Activated CD4-positive, alpha-beta T cell treated with anti-CD3 and anti-CD28 coated beads for 36 hours (primary cell): Measurements from ENCODE around the gene QRFPR. TPM values are rescaled to one million over a fixed set of nuclear protein-coding genes. Genes with fewer than 3 reads are reported as not detected.
"Not testable (repeated sequence)": the region's sequence is repeated elsewhere in the genome, so short reads cannot be mapped to it uniquely, and the experiment has no call there.

ENCODE experiments used
- ATAC-seq: fragments of 200-7000 bp; cut with Tn5 transposase; one replicate; pipeline ENCODE4 v1.10.0; 2021; ENCODE audit warnings: mild to moderate bottlenecking, moderate library complexity
- CTCF ChIA-PET: fragments of 350-600 bp; sonication (Branson Sonifier 250); formaldehyde crosslinking; loops from one replicate; lab custom pipeline; 2021; ENCODE audit warnings: antibody characterized with exemption; lab: Charles Lee
- POLR2A ChIA-PET: fragments of 350-600 bp; sonication (Branson Sonifier 250); formaldehyde crosslinking; loops from one replicate; lab custom pipeline; 2021; ENCODE audit warnings: antibody characterized with exemption, inconsistent platforms; lab: Charles Lee
- DNase-seq: peaks from one replicate; pipeline ENCODE4 v3.0.0-alpha.2; 2020
- H3K27ac Mint-ChIP-seq: one replicate; pipeline ENCODE4 v1.8.0; 2021; ENCODE audit warnings: mixed read lengths
- H3K27me3 Mint-ChIP-seq: one replicate; pipeline ENCODE4 v1.8.0; 2021; ENCODE audit warnings: mixed read lengths
- H3K36me3 Mint-ChIP-seq: one replicate; pipeline ENCODE4 v1.8.0; 2021; ENCODE audit warnings: low read depth, mixed read lengths
- H3K4me1 Mint-ChIP-seq: one replicate; pipeline ENCODE4 v1.8.0; 2021; ENCODE audit warnings: mixed read lengths
- H3K4me3 Mint-ChIP-seq: one replicate; pipeline ENCODE4 v1.8.0; 2021; ENCODE audit warnings: mild to moderate bottlenecking, moderate library complexity, mixed read lengths
- H3K9me3 Mint-ChIP-seq: one replicate; pipeline ENCODE4 v1.8.0; 2021; ENCODE audit warnings: low read depth, mixed read lengths
- intact Hi-C, 2 experiments: fragments of 100-400 bp; cut with DNase I in 1 of 2; cut with micrococcal nuclease in 1 of 2; formaldehyde crosslinking; loops; one replicate each; pipeline versions ENCODE4 v1.14.2 to v1.15.1; 2022 to 2024; cut with DNase I, micrococcal nuclease
- total RNA-seq, 2 experiments: library from RNA; stranded (reverse); gene quantifications; one replicate each; pipeline ENCODE4 v1.2.3, GENCODE V29; 2021

QRFPR gene
- not detected for total RNA-seq

DNA sequence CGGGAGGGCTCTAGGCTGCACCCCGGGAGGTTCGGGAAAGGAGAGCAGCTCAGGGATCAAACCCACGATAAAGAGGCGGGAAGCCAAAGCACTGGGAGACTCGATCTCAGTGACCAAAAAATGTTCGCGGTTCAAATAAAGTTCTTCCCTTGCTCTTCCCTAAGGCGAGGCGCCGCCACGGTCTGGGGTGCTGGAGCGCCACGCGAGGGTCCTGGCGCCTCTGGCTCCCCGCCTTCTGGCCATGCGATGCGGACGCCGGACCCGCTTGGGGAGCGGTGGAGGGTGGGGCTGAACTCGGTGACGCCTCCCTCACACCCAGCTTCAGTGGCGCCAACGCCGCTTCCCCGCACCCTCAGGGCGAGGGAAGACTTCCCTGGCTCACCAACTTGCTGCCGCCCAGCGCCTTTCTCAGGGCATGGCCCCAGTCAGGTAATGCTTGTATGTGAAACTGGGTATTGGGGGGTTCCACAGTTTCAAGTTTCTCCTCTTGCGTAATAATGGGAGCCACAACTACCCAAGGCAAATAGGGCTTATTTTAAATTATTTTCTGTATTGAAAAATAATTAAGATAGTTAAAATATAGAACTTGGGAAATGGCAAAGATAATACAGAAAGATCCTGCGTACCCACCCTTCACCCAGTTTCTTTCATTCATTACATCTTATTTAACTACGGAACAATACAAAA lies at the start of gene QRFPR:
QRFPR (minus strand) TSS at position 243 of the 687 bp plus-strand sequence. CDS start 371 bp downstream, outside the sequence.
- Mint-ChIP-seq H3K27me3 (peaks cover 61% of the 10 kb centered on the region), H3K4me3 (peak within 1 kb of the TSS; percentile 45), H3K36me3 (no peaks in the 10 kb centered on the region), H3K4me1 (peaks cover 6% of the 10 kb centered on the region), H3K9me3 (no peaks in the 10 kb centered on the region), H3K27ac (no peak within 1 kb of the TSS)
- peak; percentile 24 for DNase-seq
- CTCF ChIA-PET, result interaction anchor here (1.2 to 1.6 kb wide), 2 partner anchors 23 to 188 kb away, joined by 3 to 5 read pairs; no protein-coding TSS in a partner anchor
- POLR2A ChIA-PET, result no interaction called here
- intact Hi-C loops, result no loop called here
- ATAC-seq, result peak; percentile 68

DNA sequence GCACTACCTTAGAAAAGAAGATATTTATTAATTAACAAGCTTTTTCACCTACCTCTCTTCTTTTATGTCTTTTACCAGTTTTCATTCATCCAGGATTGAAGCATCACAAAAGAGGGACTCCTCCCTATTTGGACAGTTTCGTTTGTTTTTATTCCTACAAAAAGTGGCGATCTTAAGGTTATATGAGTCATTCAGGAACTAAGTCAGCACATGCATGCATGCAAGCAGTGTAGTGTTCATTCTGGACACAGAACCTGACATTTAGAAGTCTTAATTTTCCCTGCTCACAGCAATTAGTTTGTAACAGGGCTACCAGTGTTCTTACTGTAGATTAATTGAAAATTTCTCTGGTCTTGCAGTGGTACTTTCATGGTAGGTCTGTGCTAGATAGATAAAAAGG lies 47.9 kb upstream of the QRFPR start:
- no peaks in the 10 kb centered on the region for H3K9me3 Mint-ChIP-seq
- CTCF ChIA-PET, result interaction anchor here (0.7 kb wide), 1 partner anchor 17 kb away, joined by 3 read pairs; no protein-coding TSS in a partner anchor

DNA sequence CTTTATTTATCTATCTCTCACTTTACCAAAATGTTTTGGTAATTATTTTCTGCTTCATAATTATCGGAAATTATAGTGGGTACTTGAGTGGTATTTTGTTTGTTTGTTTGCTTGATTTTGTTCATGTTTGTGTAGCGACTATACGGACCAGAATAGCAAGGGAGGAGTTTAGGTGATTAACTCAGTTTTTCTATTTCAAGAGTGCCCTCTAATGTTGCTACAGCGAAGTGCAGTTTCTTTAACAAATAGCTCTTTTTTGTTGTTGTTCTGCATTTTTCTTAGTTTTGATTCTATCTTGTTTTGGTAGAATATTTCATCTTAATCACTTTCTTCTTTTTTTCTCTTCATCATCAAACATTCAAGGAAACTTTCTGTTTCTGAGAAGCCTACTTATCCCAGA lies 40.8 kb upstream of the QRFPR start:
- ChIA-PET POLR2A (no interaction called here), CTCF (no interaction called here)
- H3K27me3 Mint-ChIP-seq, result no peaks in the 10 kb centered on the region
- ATAC-seq (no peak), DNase-seq (no peak)
- H3K27ac Mint-ChIP-seq, result no peak overlapping the region
- no peaks in the 10 kb centered on the region for H3K9me3 Mint-ChIP-seq
- intact Hi-C loops, result no loop called here
- no peak overlapping the region for H3K4me3 Mint-ChIP-seq
- H3K36me3 Mint-ChIP-seq, result no peaks in the 10 kb centered on the region
- H3K4me1 Mint-ChIP-seq, result no peaks in the 10 kb centered on the region

More for the DNA sequence above, 47.9 kb upstream of the QRFPR start:
- POLR2A ChIA-PET, result no interaction called here
- H3K4me1 Mint-ChIP-seq, result no peaks in the 10 kb centered on the region
- no peak overlapping the region for H3K4me3 Mint-ChIP-seq
- no peaks in the 10 kb centered on the region for H3K27me3 Mint-ChIP-seq
- no peak for ATAC-seq
- no peak for DNase-seq
- intact Hi-C loops, result no loop called here
- H3K36me3 Mint-ChIP-seq, result no peaks in the 10 kb centered on the region
- H3K27ac Mint-ChIP-seq, result no peak overlapping the region

DNA sequence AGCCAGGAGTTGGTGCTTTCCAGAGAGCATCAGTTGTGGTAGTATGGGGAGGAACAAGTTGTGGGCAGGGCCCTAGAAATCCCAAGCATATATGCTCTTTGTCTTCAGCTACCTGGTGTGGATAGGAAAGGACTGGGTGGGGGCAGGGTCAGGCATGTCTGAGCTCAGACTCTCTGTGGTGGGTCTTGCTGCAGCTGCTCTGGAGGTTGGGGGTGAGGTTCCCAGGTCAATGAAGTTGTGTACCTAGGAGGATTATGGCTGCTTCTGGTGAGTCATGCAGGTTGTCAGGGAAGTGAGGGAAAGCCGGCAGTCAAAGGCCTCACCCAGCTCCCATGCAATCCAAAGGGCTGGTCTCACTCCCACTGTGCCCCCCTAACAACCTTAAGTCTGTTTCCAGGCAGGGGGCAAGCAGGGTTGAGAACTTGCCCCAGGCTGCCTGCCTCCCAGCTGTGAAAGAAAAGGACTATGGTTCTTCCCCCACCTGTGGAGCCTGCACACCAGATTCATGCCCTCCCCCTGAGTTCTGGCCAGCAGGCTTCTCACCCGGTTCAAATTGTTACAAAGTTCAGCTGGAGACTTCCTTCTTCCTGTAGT lies 30.4 kb upstream of the QRFPR start:
- ATAC-seq, result no peak
- no peaks in the 10 kb centered on the region for H3K4me1 Mint-ChIP-seq
- POLR2A ChIA-PET, result no interaction called here

DNA sequence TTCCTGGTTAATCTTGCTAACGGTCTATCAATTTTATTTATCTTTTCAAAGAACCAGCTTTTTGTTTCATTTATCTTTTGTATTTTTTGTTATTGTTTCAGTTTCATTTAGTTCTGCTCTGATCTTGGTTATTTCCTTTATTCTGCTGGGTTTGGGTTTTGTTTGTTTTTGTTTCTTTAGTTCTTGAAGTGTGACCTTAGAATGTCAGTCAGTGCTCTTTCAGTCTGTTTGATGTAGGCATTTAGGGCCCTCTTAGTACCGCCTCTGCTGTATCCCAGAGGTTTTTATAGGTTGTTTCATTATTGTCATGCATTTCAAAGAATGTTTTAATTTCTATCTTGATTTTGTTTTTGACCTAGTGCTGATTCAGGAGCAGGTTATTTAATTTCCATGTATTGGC lies 27.7 kb upstream of the QRFPR start:
- CTCF ChIA-PET, intact Hi-C loops, ATAC-seq, H3K4me1 Mint-ChIP-seq, POLR2A ChIA-PET, H3K4me3 Mint-ChIP-seq, H3K27ac Mint-ChIP-seq, H3K9me3 Mint-ChIP-seq, H3K36me3 Mint-ChIP-seq, DNase-seq: not testable (repeated sequence)
- H3K27me3 Mint-ChIP-seq, result peaks cover 34% of the 10 kb centered on the region

More for the DNA sequence above, 30.4 kb upstream of the QRFPR start:
- Mint-ChIP-seq H3K27me3 (peaks cover 40% of the 10 kb centered on the region), H3K9me3 (peaks cover 5% of the 10 kb centered on the region), H3K4me3 (no peak overlapping the region), H3K36me3 (no peaks in the 10 kb centered on the region), H3K27ac (no peak overlapping the region)
- CTCF ChIA-PET, result no interaction called here
- no peak for DNase-seq
- intact Hi-C loops, result loop anchor here in 1 of 2 experiments (5.0 kb wide), 1 partner anchor 86 kb away; no protein-coding TSS in a partner anchor

DNA sequence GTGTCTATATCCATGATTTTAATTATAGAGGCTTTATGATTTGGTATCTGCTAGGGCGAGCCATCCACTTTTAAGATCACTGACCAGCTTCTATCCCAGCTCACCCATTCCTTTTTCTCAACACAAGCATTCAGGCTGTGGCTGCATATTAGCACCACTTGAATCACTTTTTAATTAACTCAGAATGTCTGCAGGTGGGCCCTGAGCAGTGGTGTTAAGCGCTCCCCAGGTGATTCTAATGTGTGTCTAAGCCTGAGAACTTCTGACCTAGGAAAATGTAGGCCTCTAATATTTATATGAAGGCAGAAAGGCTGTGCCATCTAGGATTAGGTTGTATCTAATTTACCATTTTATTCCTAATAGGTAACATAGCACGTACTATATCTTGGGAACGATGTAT lies 19.8 kb upstream of the QRFPR start:
- Mint-ChIP-seq H3K27me3 (peaks cover 2% of the 10 kb centered on the region), H3K36me3 (no peaks in the 10 kb centered on the region), H3K4me1 (no peaks in the 10 kb centered on the region), H3K9me3 (no peaks in the 10 kb centered on the region), H3K27ac (no peak overlapping the region), H3K4me3 (no peak overlapping the region)
- ChIA-PET POLR2A (no interaction called here), CTCF (no interaction called here)
- intact Hi-C loops, result no loop called here
- DNase-seq, result no peak
- no peak for ATAC-seq

DNA sequence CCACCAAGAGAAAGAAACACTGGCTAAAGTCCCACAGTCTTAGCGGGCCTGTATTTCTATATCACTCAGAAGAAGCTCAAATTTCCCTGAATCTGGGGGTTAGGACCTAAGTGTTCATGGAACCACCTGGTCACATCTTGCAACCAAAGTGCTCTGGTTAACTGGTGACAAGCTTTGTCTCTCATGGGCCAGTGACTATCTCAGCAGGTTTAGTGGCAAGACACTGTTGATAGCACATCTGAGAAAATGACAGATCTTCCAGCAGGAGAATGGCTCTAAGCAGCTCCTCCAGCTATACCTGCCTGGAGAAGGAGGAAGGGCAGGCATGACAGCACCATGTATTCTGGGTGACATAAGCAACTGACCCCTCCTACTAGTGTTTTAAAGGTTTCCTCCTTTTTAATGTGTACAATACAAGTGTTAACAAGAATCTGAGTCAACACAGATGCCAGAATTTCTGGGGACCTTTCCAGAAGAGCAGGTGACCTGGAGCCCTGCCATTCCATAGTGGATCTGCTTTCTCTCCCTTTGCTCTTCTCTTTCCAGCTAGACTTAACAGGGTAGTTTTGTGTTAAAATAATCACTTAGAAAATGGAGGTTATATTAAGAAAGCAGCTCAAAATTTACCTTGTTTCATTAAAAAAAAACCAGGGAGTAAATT lies 17.3 kb upstream of the QRFPR start:
- Mint-ChIP-seq H3K4me3 (no peak overlapping the region), H3K36me3 (no peaks in the 10 kb centered on the region), H3K27me3 (peaks cover 3% of the 10 kb centered on the region), H3K27ac (no peak overlapping the region), H3K9me3 (no peaks in the 10 kb centered on the region), H3K4me1 (no peaks in the 10 kb centered on the region)
- DNase-seq (no peak), ATAC-seq (no peak)
- CTCF ChIA-PET, result interaction anchor here (0.6 to 1.4 kb wide), 4 partner anchors 8 to 1586 kb away, joined by 3 to 6 read pairs (median 3); no protein-coding TSS in a partner anchor
- intact Hi-C loops, result no loop called here
- POLR2A ChIA-PET, result no interaction called here

DNA sequence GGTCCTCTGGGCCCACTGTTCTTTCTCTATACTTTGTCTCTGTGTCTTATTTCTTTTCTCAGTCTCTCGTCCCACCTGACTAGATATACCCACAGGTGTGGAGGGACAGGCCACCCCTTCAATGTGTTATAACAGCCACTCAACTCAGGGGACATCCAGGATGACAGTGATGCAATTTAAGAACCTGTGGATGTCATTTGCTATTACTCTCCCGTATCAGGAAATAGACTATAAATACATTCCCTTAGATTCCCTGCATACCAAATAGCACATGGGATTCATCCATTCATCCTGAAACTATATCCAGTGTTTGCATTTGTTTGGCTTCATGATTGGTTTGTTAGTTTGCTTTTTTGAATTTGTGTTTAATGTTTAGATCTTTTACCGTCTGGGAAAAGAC lies 16.6 kb upstream of the QRFPR start:
- no peak overlapping the region for H3K4me3 Mint-ChIP-seq
- H3K36me3 Mint-ChIP-seq, result no peaks in the 10 kb centered on the region
- DNase-seq, result no peak
- H3K27ac Mint-ChIP-seq, result no peak overlapping the region
- no peaks in the 10 kb centered on the region for H3K9me3 Mint-ChIP-seq
- ChIA-PET CTCF (interaction anchor here (0.7 kb wide), 1 partner anchor 1585 kb away, joined by 3 read pairs; no protein-coding TSS in a partner anchor), POLR2A (no interaction called here)
- ATAC-seq, result no peak
- intact Hi-C loops, result no loop called here
- H3K27me3 Mint-ChIP-seq, result peaks cover 4% of the 10 kb centered on the region
- H3K4me1 Mint-ChIP-seq, result no peaks in the 10 kb centered on the region

DNA sequence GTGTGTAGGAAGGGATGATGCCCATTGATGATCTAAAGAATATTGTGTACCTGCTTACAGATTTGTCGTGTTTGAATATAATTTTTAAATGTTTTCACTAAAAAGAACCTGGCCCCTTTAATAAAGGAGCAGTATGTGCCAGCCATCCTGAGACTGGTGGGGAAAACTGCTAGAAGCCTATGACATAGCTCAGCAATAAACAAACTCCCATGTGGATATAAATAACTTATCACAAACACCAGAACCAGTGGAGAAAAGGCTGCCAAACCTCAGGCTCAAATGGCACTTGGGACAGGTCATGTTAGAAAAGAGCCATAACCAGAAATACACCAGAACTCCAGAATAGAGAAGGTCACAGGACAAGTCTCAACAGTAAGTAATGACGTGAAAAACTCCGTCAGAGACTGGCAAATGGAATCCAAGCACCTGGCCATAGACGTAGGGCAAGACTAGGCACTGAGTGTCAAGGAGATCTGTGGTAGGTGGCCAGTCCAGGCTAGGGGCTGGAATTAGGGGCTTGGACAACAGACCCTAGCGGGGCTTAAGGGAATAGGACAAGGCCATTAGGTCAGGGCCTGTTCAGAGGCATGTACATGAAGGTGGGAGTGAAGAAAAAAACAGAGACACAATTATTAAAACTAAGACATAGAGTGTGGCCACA lies 11.7 kb upstream of the QRFPR start:
- no peak overlapping the region for H3K27ac Mint-ChIP-seq
- ChIA-PET POLR2A (no interaction called here), CTCF (no interaction called here)
- H3K36me3 Mint-ChIP-seq, result no peaks in the 10 kb centered on the region
- intact Hi-C loops, result no loop called here
- H3K4me3 Mint-ChIP-seq, result no peak overlapping the region
- ATAC-seq (no peak), DNase-seq (no peak)
- H3K27me3 Mint-ChIP-seq, result peaks cover 10% of the 10 kb centered on the region
- no peaks in the 10 kb centered on the region for H3K9me3 Mint-ChIP-seq
- no peaks in the 10 kb centered on the region for H3K4me1 Mint-ChIP-seq

DNA sequence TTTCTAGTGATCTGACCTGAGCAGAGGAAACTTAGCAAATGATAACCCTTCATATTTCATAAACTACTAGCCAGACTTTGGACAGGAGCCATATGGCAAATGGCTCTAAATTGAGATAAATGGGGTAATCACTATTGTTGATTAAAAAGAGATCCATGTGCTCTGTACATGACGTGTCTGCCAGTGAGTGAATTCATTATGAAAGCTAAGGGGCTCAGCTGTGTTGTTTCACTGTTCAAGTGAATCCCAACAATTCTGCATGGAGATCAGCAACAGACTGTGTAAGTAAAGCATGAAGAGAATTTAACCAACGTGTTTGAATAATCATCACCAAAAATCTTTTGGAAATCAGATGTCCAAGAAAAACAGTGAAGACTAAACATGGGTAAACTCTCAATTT lies 9.5 kb upstream of the QRFPR start:
- intact Hi-C loops, result no loop called here
- Mint-ChIP-seq H3K4me1 (no peaks in the 10 kb centered on the region), H3K27ac (no peak overlapping the region), H3K9me3 (no peaks in the 10 kb centered on the region), H3K27me3 (peaks cover 26% of the 10 kb centered on the region), H3K4me3 (no peak overlapping the region), H3K36me3 (no peaks in the 10 kb centered on the region)
- POLR2A ChIA-PET, result no interaction called here
- DNase-seq (no peak), ATAC-seq (no peak)
- CTCF ChIA-PET, result interaction anchor here (1.2 to 2.0 kb wide), 2 partner anchors 8 to 20 kb away, joined by 4 to 6 read pairs; no protein-coding TSS in a partner anchor

DNA sequence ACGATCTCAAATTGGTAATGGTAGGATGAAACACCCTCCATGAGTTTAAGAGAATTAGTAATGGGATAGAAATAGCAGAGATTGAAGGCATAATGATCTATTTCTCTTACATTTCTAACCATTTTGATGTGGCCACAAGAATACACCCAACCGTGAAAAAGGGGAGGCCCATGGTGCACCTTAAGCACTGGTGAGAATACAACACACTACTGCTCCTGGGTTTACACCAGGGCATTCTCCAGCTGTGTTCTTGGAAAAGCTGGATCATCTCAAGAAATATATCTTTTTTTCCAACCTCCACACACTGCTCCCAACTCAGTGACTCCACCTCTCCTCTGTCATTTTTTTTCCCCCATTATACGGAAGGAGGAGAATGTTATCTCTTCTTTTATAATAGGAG lies 1.5 kb downstream of the QRFPR start:
- H3K4me3 Mint-ChIP-seq, result no peak overlapping the region
- intact Hi-C loops, result no loop called here
- H3K27me3 Mint-ChIP-seq, result peaks cover 58% of the 10 kb centered on the region
- ChIA-PET POLR2A (no interaction called here), CTCF (interaction anchor here (1.5 to 1.6 kb wide), 2 partner anchors 9 to 13 kb away, joined by 4 to 7 read pairs; no protein-coding TSS in a partner anchor)
- no peak overlapping the region for H3K27ac Mint-ChIP-seq
- H3K4me1 Mint-ChIP-seq, result peaks cover 6% of the 10 kb centered on the region
- H3K36me3 Mint-ChIP-seq, result no peaks in the 10 kb centered on the region
- DNase-seq (no peak), ATAC-seq (no peak)
- H3K9me3 Mint-ChIP-seq, result no peaks in the 10 kb centered on the region
